ENCODE data around the gene C2orf42. TPM values are rescaled to one million over a fixed set of nuclear protein-coding genes. Genes with fewer than 3 reads are reported as not detected.

C2orf42 gene
- total and polyA plus RNA-seq, 2 of the 4 experiments (the other 2 are of a cell fraction): 7.5 to 31.5 TPM

DNA sequence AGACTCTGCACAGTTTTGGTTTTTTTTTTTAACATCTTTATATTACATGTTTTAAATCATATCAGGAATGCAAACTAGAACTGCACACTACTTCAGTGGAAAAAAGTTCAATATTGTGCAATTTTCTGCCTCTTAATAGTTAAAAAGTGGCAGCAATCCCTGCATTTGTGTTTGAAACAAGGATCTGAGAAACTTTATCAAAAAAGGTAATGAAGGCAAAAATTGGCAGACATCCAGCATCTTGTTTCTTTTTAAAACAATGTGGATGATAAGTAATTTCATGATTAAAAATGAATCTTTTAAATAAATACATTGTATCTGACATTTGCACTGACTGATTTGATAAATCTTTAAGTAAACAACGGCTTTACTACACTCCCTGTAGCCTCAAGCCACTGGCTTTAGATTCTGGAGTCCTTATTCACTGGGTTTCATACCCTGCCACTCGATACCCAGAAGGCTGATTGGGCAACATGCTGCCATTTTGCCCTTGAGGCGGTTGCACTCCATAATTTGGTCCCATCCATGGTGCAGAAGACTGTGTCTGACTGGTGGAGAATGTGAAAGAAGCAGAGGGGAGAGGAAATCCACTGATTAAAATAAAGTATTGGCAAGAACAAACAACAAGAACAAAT, 21.6 kb upstream of the C2orf42 start:
- ChIA-PET CTCF (interaction anchor here (0.5 kb wide), 1 partner anchor 20 kb away, joined by 3 read pairs; no protein-coding TSS in a partner anchor), POLR2A (ENCODE audit: unreplicated experiment) (interaction anchor here (0.6 kb wide), 1 partner anchor 279 kb away, joined by 3 read pairs; no protein-coding TSS in a partner anchor)
- Histone ChIP-seq H3K9me1 (ENCODE audit: insufficient read depth, low read length) (peaks cover 2% of the 10 kb centered on the region; the same call in 1 of the 2 replicates), H2AK5ac (ENCODE audit: low read depth, low read length) (no peak overlapping the region), H3K36me3 (ENCODE audit: control insufficient read depth, insufficient read depth, low read length) (peaks cover 32% of the 10 kb centered on the region), H3K27ac (ENCODE audit: insufficient read depth, low read length) (no peak overlapping the region), H3K9ac (ENCODE audit: low read depth, low read length) (no peak overlapping the region), H2BK15ac (ENCODE audit: low read depth, low read length) (no peak overlapping the region), H4K8ac (ENCODE audit: low read depth in 2 of 2, low read length in 2 of 2) (no peak overlapping the region), H3K27me3 (ENCODE audit: control insufficient read depth, insufficient read depth, low read length) (no peaks in the 10 kb centered on the region), H3K23ac (ENCODE audit: low read depth, low read length) (no peak overlapping the region), H2BK5ac (ENCODE audit: low read depth, low read length, poor library complexity, severe bottlenecking) (peak overlapping the region; percentile 32), H3K9me3 (ENCODE audit: control insufficient read depth, insufficient read depth, low read length) (no peaks in the 10 kb centered on the region), H3K14ac (replicated peaks; ENCODE audit: low read depth, low read length) (no peak overlapping the region), H2BK120ac (ENCODE audit: low read depth, low read length) (no peak overlapping the region), H4K5ac (ENCODE audit: low read depth, low read length) (no peak overlapping the region), H4K91ac (ENCODE audit: insufficient read depth, low read depth, low read length) (no peak overlapping the region), H2BK20ac (ENCODE audit: low read depth, low read length) (no peak overlapping the region), H4K20me1 (ENCODE audit: insufficient read depth, low read length) (peaks cover 9% of the 10 kb centered on the region; the same call in 1 of the 2 replicates), H3K18ac (ENCODE audit: low read depth, low read length) (no peak overlapping the region), H2AFZ (replicated peaks; ENCODE audit: low read length, poor library complexity) (no peak overlapping the region), H3K4me3 (ENCODE audit: insufficient read depth, low read depth, low read length) (no peak overlapping the region), H3K56ac (ENCODE audit: extremely low read depth, insufficient read depth, low read length) (no peak overlapping the region), H3K4me1 (ENCODE audit: control insufficient read depth, insufficient read depth, low read length) (peaks cover 6% of the 10 kb centered on the region), H3K4ac (ENCODE audit: low read depth, low read length) (no peak overlapping the region), H3K79me1 (ENCODE audit: low read depth in 1 of 2, low read length in 2 of 2) (peaks cover 5 to 16% of the 10 kb centered on the region in 2 experiments; a peak in 3 of 4 replicates), H2AK9ac (replicated peaks; ENCODE audit: low read depth, low read length, poor library complexity) (no peak overlapping the region), H3K4me2 (ENCODE audit: low read depth, low read length) (no peak overlapping the region)
- ATAC-seq (ENCODE audit: low read depth) (no peak; the same call in 1 of the 2 replicates), DNase-seq (no peak)
- in situ Hi-C loops (cut with MboI; ENCODE audit: low sequenced_read_pairs) (no loop called here), dilution Hi-C loops (cut with HindIII; ENCODE audit: low sequenced_read_pairs, unreplicated experiment) (no loop called here), intact Hi-C loops (cut with micrococcal nuclease) (no loop called here)
- TF ChIP-seq, protein P1, sequence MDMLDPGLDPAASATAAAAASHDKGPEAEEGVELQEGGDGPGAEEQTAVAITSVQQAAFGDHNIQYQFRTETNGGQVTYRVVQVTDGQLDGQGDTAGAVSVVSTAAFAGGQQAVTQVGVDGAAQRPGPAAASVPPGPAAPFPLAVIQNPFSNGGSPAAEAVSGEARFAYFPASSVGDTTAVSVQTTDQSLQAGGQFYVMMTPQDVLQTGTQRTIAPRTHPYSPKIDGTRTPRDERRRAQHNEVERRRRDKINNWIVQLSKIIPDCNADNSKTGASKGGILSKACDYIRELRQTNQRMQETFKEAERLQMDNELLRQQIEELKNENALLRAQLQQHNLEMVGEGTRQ (IDR thresholded peaks at IDR 0.05; ENCODE audit: low read depth, low read length): no peak
- TF ChIP-seq, protein P2, sequence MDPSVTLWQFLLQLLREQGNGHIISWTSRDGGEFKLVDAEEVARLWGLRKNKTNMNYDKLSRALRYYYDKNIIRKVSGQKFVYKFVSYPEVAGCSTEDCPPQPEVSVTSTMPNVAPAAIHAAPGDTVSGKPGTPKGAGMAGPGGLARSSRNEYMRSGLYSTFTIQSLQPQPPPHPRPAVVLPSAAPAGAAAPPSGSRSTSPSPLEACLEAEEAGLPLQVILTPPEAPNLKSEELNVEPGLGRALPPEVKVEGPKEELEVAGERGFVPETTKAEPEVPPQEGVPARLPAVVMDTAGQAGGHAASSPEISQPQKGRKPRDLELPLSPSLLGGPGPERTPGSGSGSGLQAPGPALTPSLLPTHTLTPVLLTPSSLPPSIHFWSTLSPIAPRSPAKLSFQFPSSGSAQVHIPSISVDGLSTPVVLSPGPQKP (IDR thresholded peaks at IDR 0.05; ENCODE audit: borderline replicate concordance, low read depth, low read length): no peak
- TF ChIP-seq MAFK (IDR thresholded peaks at IDR 0.05; ENCODE audit: low read depth, low read length) (no peak), MXI1 (IDR thresholded peaks at IDR 0.05; ENCODE audit: borderline replicate concordance, low read depth, low read length) (no peak), CEBPB (IDR thresholded peaks at IDR 0.05; ENCODE audit: low read depth, low read length) (peak; percentile 42), SMC3 (IDR thresholded peaks at IDR 0.05; ENCODE audit: low read depth, low read length) (no peak), RCOR1 (IDR thresholded peaks at IDR 0.05; ENCODE audit: insufficient replicate concordance, low read length) (no peak)
- TF ChIP-seq, protein P3, sequence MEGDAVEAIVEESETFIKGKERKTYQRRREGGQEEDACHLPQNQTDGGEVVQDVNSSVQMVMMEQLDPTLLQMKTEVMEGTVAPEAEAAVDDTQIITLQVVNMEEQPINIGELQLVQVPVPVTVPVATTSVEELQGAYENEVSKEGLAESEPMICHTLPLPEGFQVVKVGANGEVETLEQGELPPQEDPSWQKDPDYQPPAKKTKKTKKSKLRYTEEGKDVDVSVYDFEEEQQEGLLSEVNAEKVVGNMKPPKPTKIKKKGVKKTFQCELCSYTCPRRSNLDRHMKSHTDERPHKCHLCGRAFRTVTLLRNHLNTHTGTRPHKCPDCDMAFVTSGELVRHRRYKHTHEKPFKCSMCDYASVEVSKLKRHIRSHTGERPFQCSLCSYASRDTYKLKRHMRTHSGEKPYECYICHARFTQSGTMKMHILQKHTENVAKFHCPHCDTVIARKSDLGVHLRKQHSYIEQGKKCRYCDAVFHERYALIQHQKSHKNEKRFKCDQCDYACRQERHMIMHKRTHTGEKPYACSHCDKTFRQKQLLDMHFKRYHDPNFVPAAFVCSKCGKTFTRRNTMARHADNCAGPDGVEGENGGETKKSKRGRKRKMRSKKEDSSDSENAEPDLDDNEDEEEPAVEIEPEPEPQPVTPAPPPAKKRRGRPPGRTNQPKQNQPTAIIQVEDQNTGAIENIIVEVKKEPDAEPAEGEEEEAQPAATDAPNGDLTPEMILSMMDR (conservative IDR thresholded peaks at IDR 0.05; ENCODE audit: low read depth, low read length): no peak
- BruUV-seq (replicated peaks): no TSS peak
- WGBS, 2 experiments (ENCODE audit: extremely low coverage in 2 of 2, insufficient read length in 1 of 2): no CpG with 5 or more reads among the region's 3 CpGs
